ENCODE data around the gene SPEG.

DNA sequence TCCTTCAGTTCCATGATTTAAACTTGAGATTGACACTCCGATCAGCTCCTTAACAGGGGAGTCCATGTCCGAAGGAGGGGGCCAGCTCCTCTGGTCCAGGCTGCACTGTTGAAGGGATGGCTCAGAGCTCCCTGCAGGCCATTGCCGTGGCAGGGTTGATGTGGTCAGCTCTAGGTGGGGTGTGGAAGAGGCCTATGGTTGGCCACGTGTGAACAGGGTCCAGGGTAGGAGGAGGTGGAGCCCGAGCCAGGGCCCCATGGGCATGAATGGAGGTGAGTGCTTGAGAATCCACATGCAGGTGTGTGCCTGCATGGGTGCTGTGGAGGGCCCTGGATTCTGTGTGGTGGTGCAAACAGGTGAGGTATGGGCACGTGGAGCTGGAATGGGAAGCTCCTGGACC is 1.1 kb downstream of the SPEG start:
- TF ChIP-seq, protein P1, sequence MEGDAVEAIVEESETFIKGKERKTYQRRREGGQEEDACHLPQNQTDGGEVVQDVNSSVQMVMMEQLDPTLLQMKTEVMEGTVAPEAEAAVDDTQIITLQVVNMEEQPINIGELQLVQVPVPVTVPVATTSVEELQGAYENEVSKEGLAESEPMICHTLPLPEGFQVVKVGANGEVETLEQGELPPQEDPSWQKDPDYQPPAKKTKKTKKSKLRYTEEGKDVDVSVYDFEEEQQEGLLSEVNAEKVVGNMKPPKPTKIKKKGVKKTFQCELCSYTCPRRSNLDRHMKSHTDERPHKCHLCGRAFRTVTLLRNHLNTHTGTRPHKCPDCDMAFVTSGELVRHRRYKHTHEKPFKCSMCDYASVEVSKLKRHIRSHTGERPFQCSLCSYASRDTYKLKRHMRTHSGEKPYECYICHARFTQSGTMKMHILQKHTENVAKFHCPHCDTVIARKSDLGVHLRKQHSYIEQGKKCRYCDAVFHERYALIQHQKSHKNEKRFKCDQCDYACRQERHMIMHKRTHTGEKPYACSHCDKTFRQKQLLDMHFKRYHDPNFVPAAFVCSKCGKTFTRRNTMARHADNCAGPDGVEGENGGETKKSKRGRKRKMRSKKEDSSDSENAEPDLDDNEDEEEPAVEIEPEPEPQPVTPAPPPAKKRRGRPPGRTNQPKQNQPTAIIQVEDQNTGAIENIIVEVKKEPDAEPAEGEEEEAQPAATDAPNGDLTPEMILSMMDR (IDR thresholded peaks at IDR 0.05), result no peak
- TF ChIP-seq POLR2A (IDR thresholded peaks at IDR 0.05), result no peak
